Fibroblast of pulmonary artery (primary cell): ENCODE measurements around the gene PCDHB10.
"Not testable (repeated sequence)": the region's sequence is repeated elsewhere in the genome, so short reads cannot be mapped to it uniquely, and the experiment has no call there.

ENCODE experiments used
- DNase-seq: peaks from one replicate; pipeline ENCODE4 v3.0.0-alpha.2; 2010; ENCODE audit warnings: low read depth
- H3K4me3 ChIP-seq: replicated peaks from 2 replicates; pipeline ENCODE4 v1.5.1; 2011; ENCODE audit warnings: low read depth, mild to moderate bottlenecking, control low read depth, low read length, moderate library complexity
- TF ChIP-seq, protein P1 (sequence below): IDR thresholded peaks from 2 replicates; pipeline ENCODE4 v1.5.1; 2011; ENCODE audit warnings: mild to moderate bottlenecking, control low read depth, low read length, inconsistent platforms; ENCODE audit errors: missing control alignments

The PCDHB10 gene

DNA sequence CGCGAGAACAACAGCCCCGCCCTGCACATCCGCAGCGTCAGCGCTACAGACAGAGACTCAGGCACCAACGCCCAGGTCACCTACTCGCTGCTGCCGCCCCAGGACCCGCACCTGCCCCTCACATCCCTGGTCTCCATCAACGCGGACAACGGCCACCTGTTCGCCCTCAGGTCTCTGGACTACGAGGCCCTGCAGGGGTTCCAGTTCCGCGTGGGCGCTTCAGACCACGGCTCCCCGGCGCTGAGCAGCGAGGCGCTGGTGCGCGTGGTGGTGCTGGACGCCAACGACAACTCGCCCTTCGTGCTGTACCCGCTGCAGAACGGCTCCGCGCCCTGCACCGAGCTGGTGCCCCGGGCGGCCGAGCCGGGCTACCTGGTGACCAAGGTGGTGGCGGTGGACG is 23.4 kb downstream of the PCDHB10 start:
- not testable (repeated sequence) for H3K4me3 ChIP-seq, DNase-seq

DNA sequence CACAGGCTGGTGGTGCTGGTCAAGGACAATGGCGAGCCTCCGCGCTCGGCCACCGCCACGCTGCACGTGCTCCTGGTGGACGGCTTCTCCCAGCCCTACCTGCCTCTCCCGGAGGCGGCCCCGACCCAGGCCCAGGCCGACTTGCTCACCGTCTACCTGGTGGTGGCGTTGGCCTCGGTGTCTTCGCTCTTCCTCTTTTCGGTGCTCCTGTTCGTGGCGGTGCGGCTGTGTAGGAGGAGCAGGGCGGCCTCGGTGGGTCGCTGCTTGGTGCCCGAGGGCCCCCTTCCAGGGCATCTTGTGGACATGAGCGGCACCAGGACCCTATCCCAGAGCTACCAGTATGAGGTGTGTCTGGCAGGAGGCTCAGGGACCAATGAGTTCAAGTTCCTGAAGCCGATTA is 23.9 kb downstream of the PCDHB10 start:
- not testable (repeated sequence) for DNase-seq, H3K4me3 ChIP-seq

DNA sequence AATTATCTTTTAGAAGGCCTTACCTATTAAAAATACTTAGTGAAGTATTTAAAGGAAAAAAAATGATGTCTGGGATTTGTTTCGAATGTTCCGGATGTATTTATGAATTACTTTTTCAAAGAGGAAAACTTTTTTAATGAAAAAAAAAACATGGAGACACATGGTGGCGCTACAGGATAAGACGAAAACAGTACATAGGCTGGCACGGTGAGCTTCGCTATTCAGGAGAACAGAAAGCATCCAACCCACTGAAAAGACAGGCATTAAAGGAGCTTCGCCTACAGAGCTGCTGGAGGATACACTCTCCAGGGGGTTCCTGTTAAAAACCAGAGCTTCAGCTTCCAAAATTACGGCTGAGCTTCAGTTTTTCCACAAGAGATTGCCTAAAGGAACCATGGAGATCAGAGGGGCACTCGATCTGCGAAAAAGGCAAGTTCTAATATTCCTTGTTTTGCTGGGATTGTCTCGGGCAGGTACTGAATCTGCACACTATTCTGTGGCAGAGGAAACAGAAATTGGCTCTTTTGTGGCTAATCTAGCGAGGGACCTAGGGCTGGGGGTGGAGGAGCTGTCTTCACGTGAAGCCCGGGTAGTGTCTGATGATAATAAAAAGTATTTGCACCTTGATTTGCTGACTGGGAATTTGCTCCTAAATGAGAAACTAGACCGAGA is 31.1 kb downstream of the PCDHB10 start, which contains the start of gene PCDHB14:
PCDHB14 (plus strand) TSS at position 232 of the 672 bp plus-strand sequence; CDS start at position 395, 163 bp downstream.
- H3K4me3 ChIP-seq: peak within 1 kb of the TSS; percentile 47
- TF ChIP-seq, protein P1, sequence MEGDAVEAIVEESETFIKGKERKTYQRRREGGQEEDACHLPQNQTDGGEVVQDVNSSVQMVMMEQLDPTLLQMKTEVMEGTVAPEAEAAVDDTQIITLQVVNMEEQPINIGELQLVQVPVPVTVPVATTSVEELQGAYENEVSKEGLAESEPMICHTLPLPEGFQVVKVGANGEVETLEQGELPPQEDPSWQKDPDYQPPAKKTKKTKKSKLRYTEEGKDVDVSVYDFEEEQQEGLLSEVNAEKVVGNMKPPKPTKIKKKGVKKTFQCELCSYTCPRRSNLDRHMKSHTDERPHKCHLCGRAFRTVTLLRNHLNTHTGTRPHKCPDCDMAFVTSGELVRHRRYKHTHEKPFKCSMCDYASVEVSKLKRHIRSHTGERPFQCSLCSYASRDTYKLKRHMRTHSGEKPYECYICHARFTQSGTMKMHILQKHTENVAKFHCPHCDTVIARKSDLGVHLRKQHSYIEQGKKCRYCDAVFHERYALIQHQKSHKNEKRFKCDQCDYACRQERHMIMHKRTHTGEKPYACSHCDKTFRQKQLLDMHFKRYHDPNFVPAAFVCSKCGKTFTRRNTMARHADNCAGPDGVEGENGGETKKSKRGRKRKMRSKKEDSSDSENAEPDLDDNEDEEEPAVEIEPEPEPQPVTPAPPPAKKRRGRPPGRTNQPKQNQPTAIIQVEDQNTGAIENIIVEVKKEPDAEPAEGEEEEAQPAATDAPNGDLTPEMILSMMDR: peak; percentile 20
- DNase-seq: peak; percentile 60

DNA sequence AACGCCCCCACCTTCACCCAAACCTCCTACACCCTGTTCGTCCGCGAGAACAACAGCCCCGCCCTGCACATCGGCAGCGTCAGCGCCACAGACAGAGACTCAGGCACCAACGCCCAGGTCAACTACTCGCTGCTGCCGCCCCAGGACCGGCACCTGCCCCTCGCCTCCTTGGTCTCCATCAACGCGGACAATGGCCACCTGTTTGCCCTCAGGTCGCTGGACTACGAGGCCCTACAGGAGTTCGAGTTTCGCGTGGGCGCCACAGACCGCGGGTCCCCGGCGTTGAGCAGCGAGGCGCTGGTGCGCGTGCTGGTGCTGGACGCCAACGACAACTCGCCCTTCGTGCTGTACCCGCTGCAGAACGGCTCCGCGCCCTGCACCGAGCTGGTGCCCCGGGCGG is 32.7 kb downstream of the PCDHB10 start:
- not testable (repeated sequence) for DNase-seq, H3K4me3 ChIP-seq

DNA sequence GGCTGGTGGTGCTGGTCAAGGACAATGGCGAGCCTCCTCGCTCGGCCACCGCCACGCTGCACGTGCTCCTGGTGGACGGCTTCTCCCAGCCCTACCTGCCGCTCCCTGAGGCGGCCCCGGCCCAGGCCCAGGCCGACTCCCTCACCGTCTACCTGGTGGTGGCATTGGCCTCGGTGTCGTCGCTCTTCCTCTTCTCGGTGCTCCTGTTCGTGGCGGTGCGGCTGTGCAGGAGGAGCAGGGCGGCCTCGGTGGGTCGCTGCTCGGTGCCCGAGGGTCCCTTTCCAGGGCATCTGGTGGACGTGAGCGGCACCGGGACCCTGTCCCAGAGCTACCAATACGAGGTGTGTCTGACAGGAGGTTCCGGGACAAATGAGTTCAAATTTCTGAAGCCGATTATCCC is 33.3 kb downstream of the PCDHB10 start:
- DNase-seq, H3K4me3 ChIP-seq: not testable (repeated sequence)

DNA sequence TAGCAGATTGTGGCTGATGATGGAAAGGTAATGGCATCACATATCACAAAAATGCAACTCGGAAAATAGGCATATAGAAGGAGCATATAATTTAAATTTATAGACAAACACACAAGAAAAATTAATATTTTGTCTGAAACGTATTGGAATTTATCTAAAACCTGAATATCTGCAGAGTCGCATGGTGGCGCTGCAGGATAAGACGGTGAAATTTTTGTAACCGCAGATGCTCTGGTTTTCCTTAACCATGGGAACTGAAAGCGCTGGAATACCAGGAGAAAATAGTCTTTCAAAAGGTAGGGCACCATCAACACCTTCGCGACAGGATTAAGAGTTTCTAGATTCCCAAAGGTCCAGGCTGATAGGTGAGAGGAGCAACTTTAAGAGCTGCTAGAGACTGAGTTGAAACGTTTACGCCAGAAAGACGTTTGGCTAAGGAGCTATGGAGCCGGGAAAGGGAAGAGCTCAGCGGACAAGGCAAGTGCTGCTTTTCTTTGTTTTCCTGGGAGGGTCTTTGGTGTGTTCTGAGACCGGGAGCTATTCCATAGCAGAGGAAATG is 42.0 kb downstream of the PCDHB10 start:
- DNase-seq: peak; percentile 36
- H3K4me3 ChIP-seq: peak overlapping the region; percentile 35
- TF ChIP-seq, protein P1: peak; percentile 31

DNA sequence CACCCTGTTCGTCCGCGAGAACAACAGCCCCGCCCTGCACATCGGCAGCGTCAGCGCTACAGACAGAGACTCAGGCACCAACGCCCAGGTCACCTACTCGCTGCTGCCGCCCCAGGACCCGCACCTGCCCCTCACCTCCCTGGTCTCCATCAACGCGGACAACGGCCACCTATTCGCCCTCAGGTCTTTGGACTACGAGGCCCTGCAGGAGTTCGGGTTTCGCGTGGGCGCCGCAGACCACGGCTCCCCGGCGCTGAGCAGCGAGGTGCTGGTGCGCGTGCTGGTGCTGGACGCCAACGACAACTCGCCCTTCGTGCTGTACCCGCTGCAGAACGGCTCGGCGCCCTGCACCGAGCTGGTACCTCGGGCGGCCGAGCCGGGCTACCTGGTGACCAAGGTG is 43.8 kb downstream of the PCDHB10 start:
- DNase-seq, H3K4me3 ChIP-seq: not testable (repeated sequence)

DNA sequence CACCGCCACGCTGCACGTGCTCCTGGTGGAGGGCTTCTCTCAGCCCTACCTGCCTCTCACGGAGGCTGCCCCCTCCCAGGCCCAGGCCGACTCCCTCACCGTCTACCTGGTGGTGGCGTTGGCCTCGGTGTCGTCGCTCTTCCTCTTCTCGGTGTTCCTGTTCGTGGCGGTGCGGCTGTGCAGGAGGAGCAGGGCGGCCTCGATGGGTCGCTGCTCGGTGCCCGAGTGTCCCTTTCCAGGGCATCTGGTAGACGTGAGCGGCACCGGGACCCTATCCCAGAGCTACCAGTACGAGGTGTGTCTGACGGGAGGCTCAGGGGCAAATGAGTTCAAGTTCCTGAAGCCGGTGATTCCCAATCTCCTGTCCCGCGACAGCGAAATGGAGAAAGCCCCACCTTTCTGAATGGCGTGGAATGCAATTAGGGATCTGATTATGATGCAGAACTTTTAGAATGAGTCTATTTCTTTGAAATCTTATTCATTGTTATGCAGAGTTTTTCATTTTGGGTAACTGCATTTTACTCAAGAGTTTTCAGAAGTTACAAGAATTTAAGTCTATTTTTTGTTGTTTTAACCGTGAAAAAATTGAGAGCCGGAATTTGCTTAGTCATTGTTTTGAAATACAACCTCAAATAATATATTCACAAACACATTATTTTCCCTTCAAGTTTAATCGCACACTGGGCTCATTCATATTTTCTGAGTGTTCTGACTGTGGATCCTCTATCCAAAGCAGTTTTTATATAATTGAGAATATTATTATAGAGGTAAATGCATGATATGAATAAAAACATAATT is 44.6 kb downstream of the PCDHB10 start:
- TF ChIP-seq, protein P1: no peak
- no peak for DNase-seq

DNA sequence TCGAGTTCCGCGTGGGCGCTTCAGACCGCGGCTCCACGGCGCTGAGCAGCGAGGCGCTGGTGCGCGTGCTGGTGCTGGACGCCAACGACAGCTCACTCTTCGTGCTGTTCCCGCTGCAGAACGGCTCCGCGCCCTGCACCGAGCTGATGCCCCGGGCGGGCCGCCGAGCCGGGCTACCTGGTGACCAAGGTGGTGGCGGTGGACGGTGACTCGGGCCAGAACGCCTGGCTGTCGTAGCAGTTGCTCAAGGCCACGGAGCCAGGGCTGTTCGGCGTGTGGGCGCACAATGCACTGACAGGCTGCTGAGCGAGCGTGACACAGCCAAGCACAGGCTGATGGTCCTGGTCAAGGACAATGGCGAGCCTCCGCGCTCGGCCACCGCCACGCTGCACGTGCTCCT is 49.3 kb downstream of the PCDHB10 start:
- TF ChIP-seq, protein P1: no peak
- no peak for DNase-seq
- no peak overlapping the region for H3K4me3 ChIP-seq

More for the DNA sequence above, 44.6 kb downstream of the PCDHB10 start:
- H3K4me3 ChIP-seq: no peak overlapping the region
